ENCODE results near the gene STAG3. TPM values are rescaled to one million over a fixed set of nuclear protein-coding genes. Genes with fewer than 3 reads are reported as not detected.
"Not testable (repeated sequence)": the region's sequence is repeated elsewhere in the genome, so short reads cannot be mapped to it uniquely, and the experiment has no call there.

The STAG3 gene
- total RNA-seq, 1 donor from 2014 or later: 2.3 TPM

DNA sequence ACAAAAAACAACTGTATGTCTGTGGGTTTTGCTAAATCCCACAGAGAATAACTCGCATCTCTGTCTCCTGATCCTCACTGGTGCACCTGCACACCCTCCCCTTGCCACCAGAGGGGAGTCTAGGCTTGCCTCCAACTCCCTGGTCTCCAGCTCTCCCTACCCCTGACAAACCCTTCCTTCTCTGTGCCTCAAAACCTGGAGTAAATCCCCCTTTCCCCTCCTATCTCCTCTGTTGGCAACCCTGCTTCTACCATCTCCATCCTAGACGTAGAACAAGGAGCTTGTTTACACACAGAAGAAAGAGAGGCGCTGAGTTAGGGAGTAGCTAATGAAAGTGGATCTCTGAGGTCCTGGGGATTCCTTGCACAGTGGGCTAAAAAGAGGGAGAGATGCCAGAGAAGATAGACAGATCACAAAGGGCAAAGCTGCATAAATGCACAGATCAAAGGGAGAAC, 45.0 kb upstream of the STAG3 start:
- H3K27ac ChIP-seq: no peak overlapping the region
- TF ChIP-seq, protein P1, sequence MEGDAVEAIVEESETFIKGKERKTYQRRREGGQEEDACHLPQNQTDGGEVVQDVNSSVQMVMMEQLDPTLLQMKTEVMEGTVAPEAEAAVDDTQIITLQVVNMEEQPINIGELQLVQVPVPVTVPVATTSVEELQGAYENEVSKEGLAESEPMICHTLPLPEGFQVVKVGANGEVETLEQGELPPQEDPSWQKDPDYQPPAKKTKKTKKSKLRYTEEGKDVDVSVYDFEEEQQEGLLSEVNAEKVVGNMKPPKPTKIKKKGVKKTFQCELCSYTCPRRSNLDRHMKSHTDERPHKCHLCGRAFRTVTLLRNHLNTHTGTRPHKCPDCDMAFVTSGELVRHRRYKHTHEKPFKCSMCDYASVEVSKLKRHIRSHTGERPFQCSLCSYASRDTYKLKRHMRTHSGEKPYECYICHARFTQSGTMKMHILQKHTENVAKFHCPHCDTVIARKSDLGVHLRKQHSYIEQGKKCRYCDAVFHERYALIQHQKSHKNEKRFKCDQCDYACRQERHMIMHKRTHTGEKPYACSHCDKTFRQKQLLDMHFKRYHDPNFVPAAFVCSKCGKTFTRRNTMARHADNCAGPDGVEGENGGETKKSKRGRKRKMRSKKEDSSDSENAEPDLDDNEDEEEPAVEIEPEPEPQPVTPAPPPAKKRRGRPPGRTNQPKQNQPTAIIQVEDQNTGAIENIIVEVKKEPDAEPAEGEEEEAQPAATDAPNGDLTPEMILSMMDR (IDR thresholded peaks at IDR 0.05): peak; percentile 77
- H3K27me3 ChIP-seq: no peaks in the 10 kb centered on the region
- DNase-seq: no peak
- no peaks in the 10 kb centered on the region for H3K9me3 ChIP-seq
- intact Hi-C loops (cut with DNase I): loop anchor here (10.0 kb wide), 1 partner anchor 82 kb away; the partner anchor contains the start of gene PVRIG
- H3K4me3 ChIP-seq: no peak overlapping the region
- no peaks in the 10 kb centered on the region for H3K36me3 ChIP-seq
- peaks cover 6% of the 10 kb centered on the region for H3K4me1 ChIP-seq
- ATAC-seq: peak; percentile 91

DNA sequence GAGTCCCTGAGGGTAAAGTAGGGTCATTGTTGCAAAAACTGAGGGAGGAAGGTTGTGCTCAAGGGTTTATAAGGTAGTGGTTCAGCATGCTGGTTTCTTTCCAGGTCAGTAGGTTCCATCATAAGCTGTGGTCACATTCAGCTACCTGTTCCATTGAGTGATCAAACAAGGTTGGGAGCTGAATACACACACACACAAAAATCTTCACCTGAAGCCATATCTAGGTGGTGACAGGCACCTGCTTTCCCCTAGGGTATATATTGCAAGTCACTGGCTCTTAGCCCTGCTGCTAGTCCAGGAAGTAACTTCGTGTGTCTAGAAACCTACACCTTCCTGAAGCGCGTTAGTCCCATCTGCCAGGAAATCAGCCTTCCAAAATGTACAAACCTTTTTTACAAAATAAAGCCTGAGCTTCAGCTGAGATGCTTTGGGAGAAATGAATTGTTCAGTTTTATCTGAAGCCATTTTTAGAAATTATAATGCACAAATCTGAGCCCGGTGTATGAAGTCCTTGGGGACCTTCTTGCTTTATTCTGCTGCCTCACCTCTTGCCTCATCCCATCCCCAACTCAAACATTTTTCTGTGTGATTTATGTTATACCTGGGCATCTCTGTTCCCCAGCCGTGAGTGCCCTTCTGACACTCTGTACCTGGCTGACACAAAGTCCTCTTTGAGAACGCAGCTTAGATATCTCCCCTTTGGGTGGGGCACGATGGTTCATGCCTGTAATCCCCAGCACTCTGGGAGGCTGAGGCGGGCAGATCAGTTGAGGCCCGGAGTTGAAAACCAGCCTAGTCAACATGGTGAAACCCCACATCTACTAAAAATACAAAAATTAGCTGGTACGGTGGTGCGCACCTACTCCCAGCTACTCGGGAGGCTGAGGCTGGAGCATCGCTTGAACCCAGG, 39.6 kb upstream of the STAG3 start:
- Histone ChIP-seq H3K27ac (no peak overlapping the region), H3K9me3 (no peaks in the 10 kb centered on the region), H3K36me3 (no peaks in the 10 kb centered on the region), H3K27me3 (no peaks in the 10 kb centered on the region), H3K4me3 (no peak overlapping the region), H3K4me1 (no peaks in the 10 kb centered on the region)
- DNase-seq: no peak
- intact Hi-C loops (cut with DNase I): loop anchor here (10.0 kb wide), 1 partner anchor 77 kb away; the partner anchor contains the start of gene PVRIG
- ATAC-seq: no peak
- TF ChIP-seq, protein P1 (IDR thresholded peaks at IDR 0.05): no peak

DNA sequence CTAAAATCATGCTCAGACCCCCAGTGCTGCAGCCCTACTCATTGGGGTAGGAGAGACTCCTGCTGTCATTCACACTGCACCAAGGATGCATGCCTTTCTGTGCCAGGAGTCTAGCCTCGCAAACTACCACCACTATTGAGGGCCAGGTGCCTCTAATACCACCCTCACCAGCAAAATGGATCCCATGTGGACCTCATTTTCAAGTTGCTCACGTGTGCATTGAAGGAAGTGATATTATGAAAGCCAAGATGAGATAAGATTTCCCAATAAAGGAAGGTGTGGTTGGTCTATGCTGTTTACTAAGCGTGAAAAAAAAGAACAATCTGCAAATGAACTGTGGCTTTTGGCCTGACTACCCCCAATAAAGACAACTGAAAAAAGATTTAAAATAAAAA, 36.2 kb upstream of the STAG3 start:
- H3K9me3 ChIP-seq: no peaks in the 10 kb centered on the region
- ATAC-seq (no peak), DNase-seq (no peak)
- H3K36me3 ChIP-seq: no peaks in the 10 kb centered on the region
- H3K4me1 ChIP-seq: no peaks in the 10 kb centered on the region
- no peak overlapping the region for H3K27ac ChIP-seq
- H3K4me3 ChIP-seq: no peak overlapping the region
- TF ChIP-seq, protein P1 (IDR thresholded peaks at IDR 0.05): no peak
- H3K27me3 ChIP-seq: no peaks in the 10 kb centered on the region
- intact Hi-C loops (cut with DNase I): no loop called here

DNA sequence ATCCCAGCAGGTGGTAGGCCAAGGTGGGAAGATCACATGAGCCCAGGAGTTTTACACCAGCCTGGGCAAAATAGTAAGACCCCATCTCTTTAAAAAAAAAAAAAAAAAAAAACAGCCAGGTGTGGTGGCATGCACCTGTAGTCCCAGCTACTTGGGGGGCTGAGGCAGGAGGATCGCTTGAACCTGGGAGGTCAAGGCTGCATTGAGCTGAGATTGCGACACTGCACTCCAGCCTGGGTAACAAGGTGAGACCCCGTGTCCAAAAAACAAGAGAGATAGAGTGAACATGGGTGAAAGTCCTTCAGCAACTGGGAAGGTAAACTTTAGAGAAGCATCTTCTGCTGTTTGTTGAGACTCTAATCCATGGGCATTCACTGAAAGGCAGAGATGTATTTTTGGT, 35.3 kb upstream of the STAG3 start:
- DNase-seq (no peak), ATAC-seq (no peak)
- Histone ChIP-seq H3K4me3 (no peak overlapping the region), H3K27ac (no peak overlapping the region), H3K27me3 (no peaks in the 10 kb centered on the region), H3K9me3 (no peaks in the 10 kb centered on the region), H3K4me1 (no peaks in the 10 kb centered on the region), H3K36me3 (no peaks in the 10 kb centered on the region)
- TF ChIP-seq, protein P1 (IDR thresholded peaks at IDR 0.05): no peak
- intact Hi-C loops (cut with DNase I): no loop called here

DNA sequence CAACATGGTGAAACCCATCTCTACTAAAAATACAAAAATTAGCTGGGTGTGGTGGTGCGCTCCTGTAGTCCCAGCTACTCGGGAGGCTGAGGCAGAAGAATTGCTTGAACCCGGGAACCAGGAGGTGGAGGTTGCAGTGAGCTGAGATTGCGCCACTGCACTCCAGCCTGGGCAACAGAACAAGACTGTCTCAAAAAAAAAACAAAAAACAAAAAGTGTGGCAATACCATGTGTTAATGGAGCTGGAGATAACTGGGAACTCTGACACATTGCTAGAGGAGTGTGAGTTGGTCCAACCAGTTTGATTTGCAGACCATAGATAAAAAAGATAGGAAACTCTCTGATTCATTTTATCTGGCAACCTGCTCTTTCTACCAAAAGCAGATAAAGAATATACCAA, 31.4 kb upstream of the STAG3 start:
- ATAC-seq; DNase-seq; H3K9me3 ChIP-seq; intact Hi-C loops (cut with DNase I); H3K27ac ChIP-seq; H3K27me3 ChIP-seq; H3K4me3 ChIP-seq; H3K4me1 ChIP-seq; H3K36me3 ChIP-seq: not testable (repeated sequence)

DNA sequence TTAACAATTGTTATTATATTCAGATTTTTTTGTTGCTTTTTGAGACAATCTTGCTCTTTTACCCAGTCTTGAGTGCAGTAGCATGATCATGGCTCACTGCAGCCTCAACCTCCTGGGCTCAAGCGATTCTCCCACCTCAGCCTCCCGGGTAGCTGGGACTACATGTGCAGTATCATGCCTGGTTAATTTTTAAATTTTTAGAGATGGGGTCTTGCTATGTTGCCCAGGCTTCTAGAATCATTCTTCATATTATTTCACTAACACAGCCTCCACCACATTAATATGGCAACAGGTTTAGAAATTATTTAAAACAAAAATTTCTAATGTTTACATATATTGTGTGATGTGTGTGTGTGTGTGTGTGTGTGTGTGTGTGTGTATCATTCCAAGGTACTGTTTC, 30.4 kb upstream of the STAG3 start:
- Histone ChIP-seq H3K27ac (no peak overlapping the region), H3K36me3 (no peaks in the 10 kb centered on the region), H3K27me3 (no peaks in the 10 kb centered on the region), H3K9me3 (no peaks in the 10 kb centered on the region), H3K4me3 (no peak overlapping the region), H3K4me1 (peaks cover 7% of the 10 kb centered on the region)
- DNase-seq (no peak), ATAC-seq (no peak)
- intact Hi-C loops (cut with DNase I): no loop called here
- TF ChIP-seq, protein P1 (IDR thresholded peaks at IDR 0.05): no peak
